Fibroblast of lung (primary cell): ENCODE data around the gene TBL3. TPM values are rescaled to one million over a fixed set of nuclear protein-coding genes. Genes with fewer than 3 reads are reported as not detected.

Experiments used
- DNase-seq, 2 donors: peaks; one replicate each; pipeline versions ENCODE4 v3.0.0 to v3.0.0-alpha.2; 2010; ENCODE audit warnings: low read depth in 2 of 2
- H2AFZ ChIP-seq: 2 replicates; pipeline ENCODE4 v1.5.1; 2012; ENCODE audit warnings: low read length, control low read depth, inconsistent platforms
- H3K27ac ChIP-seq: 2 replicates; pipeline ENCODE4 v1.5.1; 2011; ENCODE audit warnings: low read length, control low read depth; ENCODE audit not compliant: insufficient read depth
- H3K27me3 ChIP-seq: 2 replicates; pipeline ENCODE4 v1.5.1; 2011; ENCODE audit warnings: mild to moderate bottlenecking, low read length; ENCODE audit not compliant: control insufficient read depth, insufficient read depth
- H3K36me3 ChIP-seq: 2 replicates; pipeline ENCODE4 v1.5.1; 2011; ENCODE audit warnings: low read length; ENCODE audit not compliant: control insufficient read depth, insufficient read depth
- H3K4me1 ChIP-seq: 2 replicates; pipeline ENCODE4 v1.5.1; 2011; ENCODE audit warnings: low read length; ENCODE audit not compliant: control insufficient read depth, insufficient read depth; ENCODE audit errors: extremely low read depth
- H3K4me2 ChIP-seq: 2 replicates; pipeline ENCODE4 v1.5.1; 2011; ENCODE audit warnings: low read length, control low read depth; ENCODE audit not compliant: insufficient read depth; ENCODE audit errors: extremely low read depth
- H3K4me3 ChIP-seq, 4 experiments: fragments of 200-600 bp in 1 of 4; sonication (generic) in 1 of 4; replicated peaks in 1 of 4; 2 replicates each; pipeline ENCODE4 v1.5.1; 2011 to 2016; ENCODE audit warnings: low read length in 4 of 4, low read depth in 3 of 4, mild to moderate bottlenecking in 3 of 4, control low read depth in 2 of 4, inconsistent platforms in 1 of 4, mixed read lengths in 1 of 4; ENCODE audit not compliant: insufficient read depth in 1 of 4; ENCODE audit errors: control extremely low read depth in 1 of 4
- H3K79me2 ChIP-seq: 2 replicates; pipeline ENCODE4 v1.5.1; 2012; ENCODE audit warnings: mild to moderate bottlenecking, low read length, inconsistent platforms; ENCODE audit not compliant: control insufficient read depth, insufficient read depth
- H3K9ac ChIP-seq: 2 replicates; pipeline ENCODE4 v1.5.1; 2011; ENCODE audit warnings: mild to moderate bottlenecking, low read length, control low read depth; ENCODE audit not compliant: insufficient read depth
- H3K9me3 ChIP-seq: 2 replicates; pipeline ENCODE4 v1.5.1; 2012; ENCODE audit warnings: low read depth, low read length; ENCODE audit not compliant: control insufficient read depth, insufficient read depth
- H4K20me1 ChIP-seq: 2 replicates; pipeline ENCODE4 v1.5.1; 2011; ENCODE audit warnings: low read length; ENCODE audit not compliant: control insufficient read depth, insufficient read depth; ENCODE audit errors: extremely low read depth
- CTCF ChIP-seq, 2 donors: IDR thresholded peaks in 1 of 2; conservative IDR thresholded peaks in 1 of 2; 1 replicate in 1 of 2; 2 replicates in 1 of 2; pipeline ENCODE4 v1.5.1; 2011 to 2012; ENCODE audit warnings: low read length in 2 of 2, control low read depth in 1 of 2, inconsistent platforms in 1 of 2, low read depth in 1 of 2, mild to moderate bottlenecking in 1 of 2
- EZH2 ChIP-seq: IDR thresholded peaks from 2 replicates; pipeline ENCODE4 v1.5.1; 2012; ENCODE audit warnings: low read length, control low read depth, mild to moderate bottlenecking; ENCODE audit errors: missing control alignments
- polyA plus RNA-seq, 2 donors: library from polyadenylated mRNA; depleted of rRNA in 1 of 2; stranded (reverse) in 1 of 2; unstranded in 1 of 2; fragments of >200 nt; gene quantifications; 2 replicates each; pipeline ENCODE4 v1.2.1, GENCODE V29; 2011 to 2012; ENCODE audit warnings: missing spikeins in 1 of 2
- total RNA-seq: library from RNA; depleted of rRNA; stranded (reverse); fragments of >200 nt; gene quantifications from 2 replicates; pipeline ENCODE4 v1.2.1, GENCODE V29; 2014

The TBL3 gene
- total and polyA plus RNA-seq, 2 donors (not counting 1 experiment from before 2014, with no cell fraction given) = 14.6 to 20.0 TPM

GRCh38 chr16:2016407-2016922 lies 44.6 kb downstream of the TBL3 start:
- peaks cover 3% of the 10 kb centered on the region for H3K4me1 ChIP-seq
- H3K4me3 ChIP-seq = no peak overlapping the region
- H3K36me3 ChIP-seq = no peaks in the 10 kb centered on the region
- peaks cover 8% of the 10 kb centered on the region for H3K27me3 ChIP-seq
- no peak overlapping the region for H3K27ac ChIP-seq
- H3K9me3 ChIP-seq = no peaks in the 10 kb centered on the region
- H2AFZ ChIP-seq = no peak overlapping the region
- H3K4me2 ChIP-seq = no peak overlapping the region
- no peak overlapping the region for H3K9ac ChIP-seq
- DNase-seq = no peak
- no peaks in the 10 kb centered on the region for H3K79me2 ChIP-seq
- TF ChIP-seq EZH2 (no peak), CTCF (conservative IDR thresholded peaks at IDR 0.05 in 1 of 2, IDR thresholded peaks at IDR 0.05 in 1 of 2; ENCODE audit: low read depth in 1 of 2, low read length in 2 of 2) (peak; percentile 39 to 43)
- H4K20me1 ChIP-seq = no peaks in the 10 kb centered on the region

- H3K4me1 ChIP-seq = peaks cover 12% of the 10 kb centered on the region
- H3K4me3 ChIP-seq = no peak within 1 kb of the TSS
- no peak for DNase-seq
- H3K27ac ChIP-seq = no peak within 1 kb of the TSS
- H4K20me1 ChIP-seq = no peaks in the 10 kb centered on the region
- H3K36me3 ChIP-seq = no peaks in the 10 kb centered on the region
- TF ChIP-seq EZH2 = peak; percentile 25
- TF ChIP-seq CTCF (conservative IDR thresholded peaks at IDR 0.05 in 1 of 2, IDR thresholded peaks at IDR 0.05 in 1 of 2; ENCODE audit: low read depth in 1 of 2, low read length in 2 of 2) = no peak
- peaks cover 8% of the 10 kb centered on the region for H3K27me3 ChIP-seq
- H3K9me3 ChIP-seq = no peaks in the 10 kb centered on the region
- H2AFZ ChIP-seq = no peak within 1 kb of the TSS
- H3K9ac ChIP-seq = no peak within 1 kb of the TSS
- H3K79me2 ChIP-seq = no peaks in the 10 kb centered on the region
- H3K4me2 ChIP-seq = peak within 1 kb of the TSS; percentile 25
Measured at GRCh38 chr16:2019518-2019920, 47.7 kb downstream of the TBL3 start, which contains the start of gene NPW. Gene NPW (plus strand): TSS chr16:2019785.

- Histone ChIP-seq H3K79me2 (no peaks in the 10 kb centered on the region), H3K27ac (no peak overlapping the region), H3K9ac (no peak overlapping the region), H3K4me2 (peak overlapping the region; percentile 25), H2AFZ (no peak overlapping the region), H3K27me3 (peaks cover 8% of the 10 kb centered on the region), H3K4me1 (peaks cover 12% of the 10 kb centered on the region), H3K9me3 (no peaks in the 10 kb centered on the region), H4K20me1 (no peaks in the 10 kb centered on the region), H3K36me3 (no peaks in the 10 kb centered on the region), H3K4me3 (no peak overlapping the region)
- DNase-seq = no peak
- peak; percentile 42 for TF ChIP-seq EZH2
- no peak for TF ChIP-seq CTCF (conservative IDR thresholded peaks at IDR 0.05 in 1 of 2, IDR thresholded peaks at IDR 0.05 in 1 of 2; ENCODE audit: low read depth in 1 of 2, low read length in 2 of 2)
Measured at GRCh38 chr16:2019921-2020831, 48.3 kb downstream of the TBL3 start.
